NCI-H187 treated with DMSO at 0.1 percent for 48 hours (cell line): Measurements from ENCODE around the gene PNMA8A.

Experiments used
- DNase-seq: peaks from one replicate; lab custom pipeline; 2025; lab: John Stamatoyannopoulos, UW

PNMA8A gene

GRCh38 chr19:46492841-46493235, 21.5 kb upstream of the PNMA8A start:
- no peak for DNase-seq

- DNase-seq, result no peak
Observed at GRCh38 chr19:46491975-46492682, 20.8 kb upstream of the PNMA8A start.

GRCh38 chr19:46490774-46491173, 19.4 kb upstream of the PNMA8A start:
- no peak for DNase-seq

- DNase-seq, result no peak
Observed at GRCh38 chr19:46489445-46490272, 18.3 kb upstream of the PNMA8A start.

- no peak for DNase-seq
Observed at GRCh38 chr19:46488551-46488950, 17.2 kb upstream of the PNMA8A start.

- DNase-seq, result no peak
Observed at GRCh38 chr19:46487802-46488445, 16.6 kb upstream of the PNMA8A start.

- no peak for DNase-seq
Observed at GRCh38 chr19:46487178-46487801, 15.9 kb upstream of the PNMA8A start.

GRCh38 chr19:46486358-46486757, 15.0 kb upstream of the PNMA8A start:
- DNase-seq, result no peak

- no peak for DNase-seq
Observed at GRCh38 chr19:46484656-46485055, 13.3 kb upstream of the PNMA8A start.

GRCh38 chr19:46482631-46483030, 11.3 kb upstream of the PNMA8A start:
- no peak for DNase-seq

- DNase-seq, result no peak
Observed at GRCh38 chr19:46481947-46482346, 10.6 kb upstream of the PNMA8A start.

GRCh38 chr19:46481223-46481848, 10.0 kb upstream of the PNMA8A start:
- no peak for DNase-seq

GRCh38 chr19:46480415-46480814, 9.1 kb upstream of the PNMA8A start:
- DNase-seq, result peak; percentile 45

- DNase-seq, result no peak
Observed at GRCh38 chr19:46478356-46478986, 7.1 kb upstream of the PNMA8A start.

GRCh38 chr19:46475986-46476385, 4.6 kb upstream of the PNMA8A start:
- no peak for DNase-seq

GRCh38 chr19:46474211-46474610, 2.8 kb upstream of the PNMA8A start:
- no peak for DNase-seq

GRCh38 chr19:46472592-46472991, 1.2 kb upstream of the PNMA8A start:
- DNase-seq, result no peak

GRCh38 chr19:46471811-46472543, 614 bp upstream of the PNMA8A start:
- no peak for DNase-seq

GRCh38 chr19:46470376-46470775, 987 bp downstream of the PNMA8A start:
- DNase-seq, result no peak

GRCh38 chr19:46469541-46470185, 1.7 kb downstream of the PNMA8A start:
- DNase-seq, result no peak
